Gastrocnemius medialis (tissue), 4 donors: ENCODE measurements around the gene SHROOM4. TPM values are rescaled to one million over a fixed set of nuclear protein-coding genes. Genes with fewer than 3 reads are reported as not detected.

Experiments
- ATAC-seq, 2 donors: fragments of 150-250 bp; one replicate each; pipeline ENCODE4 v1.9.1; 2016
- DNase-seq, 2 donors: peaks; one replicate each; pipeline ENCODE4 v3.0.0-alpha.2; 2019
- H3K27ac ChIP-seq, 4 donors: fragments of 200-600 bp; sonication (generic); 1 replicate in 1 of 4; 2 replicates in 3 of 4; pipeline ENCODE4 v1.5.1; 2016 to 2018; ENCODE audit warnings: mild to moderate bottlenecking in 2 of 4, moderate library complexity in 1 of 4
- H3K27me3 ChIP-seq, 3 donors: fragments of 200-600 bp; sonication (generic) in 2 of 3; 1 replicate in 1 of 3; 2 replicates in 2 of 3; pipeline versions ENCODE4 v1.5.1 to v1.6.0; 2016 to 2019; ENCODE audit warnings: mild to moderate bottlenecking in 1 of 3, moderate library complexity in 1 of 3
- H3K36me3 ChIP-seq, 2 donors: fragments of 200-600 bp; sonication (generic) in 1 of 2; one replicate each; pipeline ENCODE4 v1.5.1; 2017 to 2018
- H3K4me1 ChIP-seq, 2 donors: fragments of 200-600 bp; sonication (generic) in 1 of 2; one replicate each; pipeline ENCODE4 v1.5.1; 2016 to 2017; ENCODE audit warnings: mild to moderate bottlenecking in 2 of 2
- H3K4me3 ChIP-seq, 4 donors: fragments of 200-600 bp; sonication (generic) in 3 of 4; 1 replicate in 1 of 4; 2 replicates in 3 of 4; pipeline ENCODE4 v1.5.1; 2016 to 2019; ENCODE audit warnings: mild to moderate bottlenecking in 2 of 4
- H3K9me3 ChIP-seq, 3 donors: fragments of 200-600 bp; sonication (generic) in 2 of 3; 1 replicate in 1 of 3; 2 replicates in 2 of 3; pipeline ENCODE4 v1.5.1; 2016 to 2019
- POLR2A ChIP-seq, 2 donors: fragments of 450-650 bp; IDR thresholded peaks; one replicate each; pipeline ENCODE4 v1.6.1; 2017; ENCODE audit warnings: antibody characterized with exemption in 2 of 2, mild to moderate bottlenecking in 2 of 2, moderate library complexity in 2 of 2
- in situ Hi-C, 4 donors: fragments of 200-750 bp; cut with MboI; loops; one replicate each; pipeline versions ENCODE4 v1.15.0 to v1.8.0; 2017; ENCODE audit warnings: low sequenced_read_pairs in 4 of 4
- intact Hi-C: fragments of 100-400 bp; cut with DNase I; formaldehyde crosslinking; loops from one replicate; pipeline ENCODE4 v1.15.1; 2023; ENCODE audit warnings: low total_unique reads
- total RNA-seq, 4 donors: library from RNA; depleted of rRNA; stranded (reverse); fragments of >200 nt; gene quantifications; one replicate each; pipeline versions ENCODE4 v1.1.0 to v1.2.3, GENCODE V29; 2016
- TF ChIP-seq, protein P1 (sequence below), 5 experiments: fragments of 450-650 bp in 3 of 5; fragments of 200-600 bp in 2 of 5; sonication (generic) in 2 of 5; IDR thresholded peaks in 4 of 5; conservative IDR thresholded peaks in 1 of 5; 1 replicate in 4 of 5; 2 replicates in 1 of 5; pipeline ENCODE4 v1.5.1; 2016 to 2019; ENCODE audit warnings: antibody characterized with exemption in 5 of 5, mild to moderate bottlenecking in 3 of 5, moderate library complexity in 3 of 5

The SHROOM4 gene
- total RNA-seq, 4 donors from 2014 or later = 3.8 to 6.1 (median 4.5) TPM

DNA sequence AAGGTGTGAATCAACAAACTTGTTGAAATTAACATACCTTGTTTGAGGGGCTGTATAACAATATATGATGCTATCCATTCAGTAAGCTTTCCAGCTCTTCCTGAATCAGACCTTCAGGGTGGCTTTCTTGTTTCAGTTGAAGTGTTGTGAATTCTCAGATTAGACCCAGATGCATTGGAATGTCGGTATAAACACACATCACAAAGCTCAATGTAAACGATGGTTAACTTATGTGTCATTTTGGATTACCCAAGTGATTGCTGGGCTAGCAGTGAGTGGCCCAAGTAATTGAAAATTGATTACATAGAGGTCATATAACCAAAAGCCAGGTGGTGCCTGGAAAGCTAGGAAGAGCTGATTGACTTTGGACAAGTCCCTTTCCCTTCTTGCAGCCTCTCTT is 115.0 kb downstream of the SHROOM4 start:
- TF ChIP-seq, protein P1, sequence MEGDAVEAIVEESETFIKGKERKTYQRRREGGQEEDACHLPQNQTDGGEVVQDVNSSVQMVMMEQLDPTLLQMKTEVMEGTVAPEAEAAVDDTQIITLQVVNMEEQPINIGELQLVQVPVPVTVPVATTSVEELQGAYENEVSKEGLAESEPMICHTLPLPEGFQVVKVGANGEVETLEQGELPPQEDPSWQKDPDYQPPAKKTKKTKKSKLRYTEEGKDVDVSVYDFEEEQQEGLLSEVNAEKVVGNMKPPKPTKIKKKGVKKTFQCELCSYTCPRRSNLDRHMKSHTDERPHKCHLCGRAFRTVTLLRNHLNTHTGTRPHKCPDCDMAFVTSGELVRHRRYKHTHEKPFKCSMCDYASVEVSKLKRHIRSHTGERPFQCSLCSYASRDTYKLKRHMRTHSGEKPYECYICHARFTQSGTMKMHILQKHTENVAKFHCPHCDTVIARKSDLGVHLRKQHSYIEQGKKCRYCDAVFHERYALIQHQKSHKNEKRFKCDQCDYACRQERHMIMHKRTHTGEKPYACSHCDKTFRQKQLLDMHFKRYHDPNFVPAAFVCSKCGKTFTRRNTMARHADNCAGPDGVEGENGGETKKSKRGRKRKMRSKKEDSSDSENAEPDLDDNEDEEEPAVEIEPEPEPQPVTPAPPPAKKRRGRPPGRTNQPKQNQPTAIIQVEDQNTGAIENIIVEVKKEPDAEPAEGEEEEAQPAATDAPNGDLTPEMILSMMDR (IDR thresholded peaks at IDR 0.05 in 4 of 5, conservative IDR thresholded peaks at IDR 0.05 in 1 of 5) = no peak
- no peak for TF ChIP-seq POLR2A (IDR thresholded peaks at IDR 0.05)
- intact Hi-C loops = loop anchor here (10.0 kb wide), 2 partner anchors 216 to 726 kb away; partner anchors contain the start of gene BMP15
- Histone ChIP-seq H3K4me3 (no peak overlapping the region), H3K27me3 (peaks cover 0 to 7% (median 4%) of the 10 kb centered on the region in 3 donors), H3K9me3 (no peaks in the 10 kb centered on the region), H3K27ac (no peak overlapping the region), H3K4me1 (no peaks in the 10 kb centered on the region), H3K36me3 (no peaks in the 10 kb centered on the region)
- DNase-seq (no peak), ATAC-seq (no peak)
- in situ Hi-C loops = no loop called here

DNA sequence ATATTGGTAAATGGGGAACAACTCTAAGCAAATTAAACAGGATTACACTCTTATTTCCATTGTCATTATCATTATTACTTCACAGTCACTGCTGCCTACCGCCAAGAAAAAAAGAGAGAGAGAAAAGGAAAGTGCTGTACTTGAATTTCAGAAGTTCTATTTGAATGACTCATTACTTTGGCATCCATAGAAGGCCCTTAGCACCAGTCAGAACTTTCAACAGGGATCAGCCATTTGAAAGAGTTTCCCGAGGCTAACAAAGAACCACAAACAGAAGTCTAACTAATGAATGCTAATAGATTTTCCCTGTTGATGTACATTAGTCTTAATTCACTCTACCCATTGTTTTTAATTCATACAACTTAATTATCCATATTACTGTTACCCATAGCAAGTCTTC is 116.3 kb downstream of the SHROOM4 start:
- Histone ChIP-seq H3K4me3 (no peak overlapping the region), H3K27me3 (peaks cover 0 to 7% (median 4%) of the 10 kb centered on the region in 3 donors), H3K9me3 (no peaks in the 10 kb centered on the region), H3K4me1 (no peaks in the 10 kb centered on the region), H3K27ac (no peak overlapping the region), H3K36me3 (no peaks in the 10 kb centered on the region)
- no peak for TF ChIP-seq POLR2A (IDR thresholded peaks at IDR 0.05)
- TF ChIP-seq, protein P1 (IDR thresholded peaks at IDR 0.05 in 4 of 5, conservative IDR thresholded peaks at IDR 0.05 in 1 of 5) = no peak
- no peak for DNase-seq
- in situ Hi-C loops = no loop called here
- intact Hi-C loops = loop anchor here (10.0 kb wide), 2 partner anchors 217 to 727 kb away; partner anchors contain the start of gene BMP15
- no peak for ATAC-seq

DNA sequence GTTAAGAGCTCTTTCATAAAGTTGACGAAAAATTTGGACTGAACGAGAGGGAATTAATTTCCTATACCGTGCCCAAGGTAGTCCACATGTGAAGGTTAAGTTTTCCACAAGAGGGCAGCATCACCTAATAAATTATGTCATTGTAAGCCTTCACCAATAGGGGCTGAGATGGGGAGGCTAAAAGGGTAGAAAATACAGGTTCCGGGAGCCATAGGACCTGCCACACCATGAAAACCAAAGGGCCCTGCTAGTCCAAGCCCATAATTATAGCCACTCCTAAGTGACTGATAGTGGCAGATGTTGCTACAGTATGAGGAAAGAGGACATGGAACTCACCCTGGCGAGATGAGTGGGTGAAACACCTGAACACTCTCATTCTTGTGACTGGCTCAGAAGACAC is 122.2 kb downstream of the SHROOM4 start:
- Histone ChIP-seq H3K36me3 (no peaks in the 10 kb centered on the region), H3K4me1 (no peaks in the 10 kb centered on the region), H3K9me3 (no peaks in the 10 kb centered on the region), H3K27ac (no peak overlapping the region), H3K4me3 (no peak overlapping the region), H3K27me3 (no peaks in the 10 kb centered on the region)
- in situ Hi-C loops (no loop called here), intact Hi-C loops (loop anchor here (10.0 kb wide), 2 partner anchors 223 to 733 kb away; partner anchors contain the start of gene BMP15)
- ATAC-seq = peak in 1 of 2 donors; percentile 39
- no peak for DNase-seq
- TF ChIP-seq, protein P1 (IDR thresholded peaks at IDR 0.05 in 4 of 5, conservative IDR thresholded peaks at IDR 0.05 in 1 of 5) = peak in 4 of 5 experiments; percentile 24 to 65 (median 48)
- no peak for TF ChIP-seq POLR2A (IDR thresholded peaks at IDR 0.05)

DNA sequence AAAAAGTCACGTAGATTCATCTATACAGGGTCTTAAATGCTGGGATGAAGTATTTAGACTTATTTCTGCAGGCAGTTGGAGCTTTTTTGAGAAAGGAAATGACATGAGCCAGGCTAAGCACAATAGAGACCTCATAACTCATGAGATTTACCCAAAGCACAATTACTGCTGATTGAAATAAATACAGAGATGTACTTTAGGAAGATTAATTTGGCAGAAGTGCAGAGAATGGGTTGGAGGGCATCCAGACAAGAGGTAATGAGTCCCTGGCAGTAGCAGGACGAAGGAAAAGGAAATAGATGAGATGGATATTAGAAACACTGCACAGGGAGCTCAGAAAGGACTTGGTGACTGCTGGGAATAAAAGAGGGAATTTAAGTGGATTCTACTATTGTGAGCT is 129.1 kb downstream of the SHROOM4 start:
- H3K4me1 ChIP-seq = no peaks in the 10 kb centered on the region
- H3K27me3 ChIP-seq = no peaks in the 10 kb centered on the region
- in situ Hi-C loops (no loop called here), intact Hi-C loops (no loop called here)
- no peak overlapping the region for H3K4me3 ChIP-seq
- ATAC-seq = no peak
- no peak overlapping the region for H3K27ac ChIP-seq
- no peaks in the 10 kb centered on the region for H3K36me3 ChIP-seq
- DNase-seq = no peak
- TF ChIP-seq POLR2A (IDR thresholded peaks at IDR 0.05) = no peak
- TF ChIP-seq, protein P1 (IDR thresholded peaks at IDR 0.05 in 4 of 5, conservative IDR thresholded peaks at IDR 0.05 in 1 of 5) = no peak
- no peaks in the 10 kb centered on the region for H3K9me3 ChIP-seq

DNA sequence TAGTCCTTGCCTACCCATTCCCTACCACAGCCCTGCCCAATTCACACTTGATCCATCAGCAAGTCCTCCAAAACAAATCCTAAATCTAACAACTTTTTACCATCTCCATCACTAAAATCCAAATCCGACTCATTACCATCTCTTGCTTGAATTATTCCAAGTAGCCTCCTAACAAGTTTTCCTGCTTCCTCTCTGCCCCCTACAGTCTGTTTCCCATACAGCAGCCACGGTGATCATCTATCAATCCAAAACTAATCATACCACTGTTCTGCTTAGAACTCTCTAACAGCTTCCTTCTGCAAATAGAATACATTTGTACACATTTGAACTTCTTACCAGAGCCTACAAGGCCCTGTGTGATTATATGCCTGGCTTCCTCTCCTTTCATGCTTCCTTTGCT is 133.0 kb downstream of the SHROOM4 start:
- in situ Hi-C loops (no loop called here), intact Hi-C loops (no loop called here)
- Histone ChIP-seq H3K27ac (no peak overlapping the region), H3K9me3 (no peaks in the 10 kb centered on the region), H3K27me3 (no peaks in the 10 kb centered on the region), H3K4me1 (no peaks in the 10 kb centered on the region), H3K36me3 (no peaks in the 10 kb centered on the region), H3K4me3 (no peak overlapping the region)
- TF ChIP-seq, protein P1 (IDR thresholded peaks at IDR 0.05 in 4 of 5, conservative IDR thresholded peaks at IDR 0.05 in 1 of 5) = peak in 1 of 5 experiments; percentile 37
- TF ChIP-seq POLR2A (IDR thresholded peaks at IDR 0.05) = no peak
- no peak for DNase-seq
- ATAC-seq = no peak
